Inflammatory macrophage (primary cell): ENCODE results near the gene GPR148.

Source experiments
- DNase-seq, 2 donors: peaks; one replicate each; pipeline ENCODE4 v3.0.0-alpha.2; 2020 to 2022

Gene GPR148

GRCh38 chr2:130776550-130776949, 47.7 kb downstream of the GPR148 start:
- DNase-seq: no peak

- DNase-seq: no peak
These were observed 49.9 kb downstream of the GPR148 start for GRCh38 chr2:130778781-130779180.
